ENCODE measurements around the gene SYNRG. TPM values are rescaled to one million over a fixed set of nuclear protein-coding genes. Genes with fewer than 3 reads are reported as not detected.
"Not testable (repeated sequence)": the region's sequence is repeated elsewhere in the genome, so short reads cannot be mapped to it uniquely, and the experiment has no call there.

The SYNRG gene
- 35.7 TPM for total RNA-seq
- long read RNA-seq, partial matches to known transcripts, result 13 of 26 reads
- long read RNA-seq, other reads (novel, unspliced or antisense), result 13 of 26 reads

GRCh38 chr17:37609170-37610040 is at the start of gene SYNRG:
Gene SYNRG (minus strand): TSS chr17:37609418. CDS start chr17:37609355, 63 bp downstream.
- DNase-seq (ENCODE audit: low spot score), result peak; percentile 98
- intact Hi-C loops (cut with DNase I), result loop anchor here (2.0 kb wide), 1 partner anchor 33 kb away; the partner anchor contains the start of gene DDX52

- intact Hi-C loops (cut with DNase I), result loop anchor here (10.0 kb wide), 1 partner anchor 118 kb away; no protein-coding TSS in a partner anchor
- DNase-seq (ENCODE audit: low spot score), result no peak
These were observed 48.0 kb upstream of the SYNRG start for GRCh38 chr17:37657202-37657601.

- intact Hi-C loops (cut with DNase I), result loop anchor here (5.0 to 10.0 kb wide), 2 partner anchors 123 to 165 kb away; no protein-coding TSS in a partner anchor
- DNase-seq (ENCODE audit: low spot score), result no peak
These were observed 42.6 kb upstream of the SYNRG start for GRCh38 chr17:37651849-37652248.

GRCh38 chr17:37650419-37651003 is 41.3 kb upstream of the SYNRG start:
- intact Hi-C loops (cut with DNase I), result loop anchor here (5.0 to 10.0 kb wide), 2 partner anchors 124 to 167 kb away; no protein-coding TSS in a partner anchor
- DNase-seq (ENCODE audit: low spot score), result no peak

GRCh38 chr17:37648555-37648954 is 39.3 kb upstream of the SYNRG start:
- no peak for DNase-seq (ENCODE audit: low spot score)
- intact Hi-C loops (cut with DNase I), result no loop called here

- intact Hi-C loops (cut with DNase I), result no loop called here
- no peak for DNase-seq (ENCODE audit: low spot score)
These were observed 38.6 kb upstream of the SYNRG start for GRCh38 chr17:37647856-37648255.

- DNase-seq (ENCODE audit: low spot score), result no peak
These were observed 34.7 kb upstream of the SYNRG start for GRCh38 chr17:37643869-37644268.

GRCh38 chr17:37643118-37643766 is 34.0 kb upstream of the SYNRG start, which contains the start of gene DDX52:
Gene DDX52 (minus strand): TSS chr17:37643446. CDS start chr17:37643420, 26 bp downstream.
- DNase-seq (ENCODE audit: low spot score), result peak; percentile 96
- intact Hi-C loops (cut with DNase I), result loop anchor here (2.0 kb wide), 1 partner anchor 34 kb away; the partner anchor contains the start of gene SYNRG

More at GRCh38 chr17:37643869-37644268, 34.7 kb upstream of the SYNRG start:
- intact Hi-C loops (cut with DNase I), result loop anchor here (2.0 kb wide), 1 partner anchor 35 kb away; the partner anchor contains the start of gene SYNRG

- no peak for DNase-seq (ENCODE audit: low spot score)
- intact Hi-C loops (cut with DNase I), result loop anchor here (2.0 kb wide), 1 partner anchor 34 kb away; the partner anchor contains the start of gene SYNRG
These were observed 33.5 kb upstream of the SYNRG start for GRCh38 chr17:37642681-37643080.

- no peak for DNase-seq (ENCODE audit: low spot score)
- intact Hi-C loops (cut with DNase I), result no loop called here
These were observed 30.8 kb upstream of the SYNRG start for GRCh38 chr17:37640015-37640414.

GRCh38 chr17:37637956-37638355 is 28.7 kb upstream of the SYNRG start:
- DNase-seq (ENCODE audit: low spot score), result no peak
- intact Hi-C loops (cut with DNase I), result no loop called here

- intact Hi-C loops (cut with DNase I); DNase-seq (ENCODE audit: low spot score): not testable (repeated sequence)
These were observed 7.2 kb upstream of the SYNRG start for GRCh38 chr17:37616430-37616829.

- intact Hi-C loops (cut with DNase I), result no loop called here
- DNase-seq (ENCODE audit: low spot score), result no peak
These were observed 5.6 kb upstream of the SYNRG start for GRCh38 chr17:37614823-37615222.

- DNase-seq (ENCODE audit: low spot score), result no peak
- intact Hi-C loops (cut with DNase I), result no loop called here
These were observed 5.2 kb upstream of the SYNRG start for GRCh38 chr17:37614391-37614790.

- intact Hi-C loops (cut with DNase I), result no loop called here
- DNase-seq (ENCODE audit: low spot score), result no peak
These were observed 1.8 kb upstream of the SYNRG start for GRCh38 chr17:37610971-37611370.

- DNase-seq (ENCODE audit: low spot score); intact Hi-C loops (cut with DNase I): not testable (repeated sequence)
These were observed 813 bp upstream of the SYNRG start for GRCh38 chr17:37610041-37610420.

GRCh38 chr17:37608351-37609169 is 658 bp downstream of the SYNRG start:
- intact Hi-C loops (cut with DNase I), result loop anchor here (2.0 kb wide), 1 partner anchor 34 kb away; the partner anchor contains the start of gene DDX52
- no peak for DNase-seq (ENCODE audit: low spot score)

GRCh38 chr17:37607637-37608331 is 1.4 kb downstream of the SYNRG start:
- intact Hi-C loops (cut with DNase I), result loop anchor here (2.0 kb wide), 1 partner anchor 35 kb away; the partner anchor contains the start of gene DDX52
- DNase-seq (ENCODE audit: low spot score), result no peak

Measured in cardiac septum (tissue), 1 donor.